C4-2B (cell line): ENCODE data around the gene ZNF316.

ENCODE experiments used
- ZFX ChIP-seq: fragments of 450-650 bp; IDR thresholded peaks from 2 replicates; pipeline ENCODE4 v1.6.1; 2017
- TF ChIP-seq, protein P1 (sequence below): fragments of 450-650 bp; conservative IDR thresholded peaks from 2 replicates; pipeline ENCODE4 v1.5.1; 2017; ENCODE audit warnings: mild to moderate bottlenecking

DNA sequence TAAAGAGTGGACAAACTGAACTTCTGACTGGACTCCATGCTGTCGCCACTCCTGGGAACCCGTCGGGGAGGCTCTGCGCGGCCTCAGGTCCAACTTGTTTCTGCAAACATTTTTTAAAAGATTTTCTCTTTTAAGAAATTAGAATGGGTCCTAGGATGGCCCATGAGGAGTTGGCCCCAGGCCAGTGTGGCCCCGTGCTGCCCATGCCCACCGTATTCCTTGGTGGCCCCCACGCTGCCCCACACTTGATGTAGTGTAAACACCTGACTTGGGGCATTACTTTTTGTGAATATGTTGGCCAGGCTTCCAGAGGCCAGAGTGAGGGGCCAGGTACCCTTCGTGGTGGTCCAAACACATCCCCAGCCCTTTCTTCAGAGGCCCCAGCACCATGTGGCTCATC, 19.3 kb downstream of the ZNF316 start:
- TF ChIP-seq, protein P1, sequence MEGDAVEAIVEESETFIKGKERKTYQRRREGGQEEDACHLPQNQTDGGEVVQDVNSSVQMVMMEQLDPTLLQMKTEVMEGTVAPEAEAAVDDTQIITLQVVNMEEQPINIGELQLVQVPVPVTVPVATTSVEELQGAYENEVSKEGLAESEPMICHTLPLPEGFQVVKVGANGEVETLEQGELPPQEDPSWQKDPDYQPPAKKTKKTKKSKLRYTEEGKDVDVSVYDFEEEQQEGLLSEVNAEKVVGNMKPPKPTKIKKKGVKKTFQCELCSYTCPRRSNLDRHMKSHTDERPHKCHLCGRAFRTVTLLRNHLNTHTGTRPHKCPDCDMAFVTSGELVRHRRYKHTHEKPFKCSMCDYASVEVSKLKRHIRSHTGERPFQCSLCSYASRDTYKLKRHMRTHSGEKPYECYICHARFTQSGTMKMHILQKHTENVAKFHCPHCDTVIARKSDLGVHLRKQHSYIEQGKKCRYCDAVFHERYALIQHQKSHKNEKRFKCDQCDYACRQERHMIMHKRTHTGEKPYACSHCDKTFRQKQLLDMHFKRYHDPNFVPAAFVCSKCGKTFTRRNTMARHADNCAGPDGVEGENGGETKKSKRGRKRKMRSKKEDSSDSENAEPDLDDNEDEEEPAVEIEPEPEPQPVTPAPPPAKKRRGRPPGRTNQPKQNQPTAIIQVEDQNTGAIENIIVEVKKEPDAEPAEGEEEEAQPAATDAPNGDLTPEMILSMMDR, result no peak
- TF ChIP-seq ZFX, result no peak
